OCI-LY3 (cell line): ENCODE results near the gene RBP4.

ENCODE experiments used
- H2AFZ ChIP-seq: fragments of 200-600, 300-600 bp; shearing (Covaris generic); 2 replicates; pipeline ENCODE4 v1.6.0; 2014; ENCODE audit warnings: antibody characterized with exemption, low read depth, low read length
- H3K27ac ChIP-seq: fragments of 200-600, 300-600 bp; sonication (generic); 2 replicates; pipeline ENCODE4 v1.5.1; 2014; ENCODE audit warnings: mild to moderate bottlenecking, low read length, moderate library complexity, mixed read lengths
- H3K27me3 ChIP-seq: fragments of 200-600, 300-600 bp; sonication (generic); 2 replicates; pipeline ENCODE4 v1.6.1; 2014; ENCODE audit warnings: low read depth, low read length, mixed read lengths
- H3K36me3 ChIP-seq: fragments of 200-600, 300-600 bp; sonication (generic); replicated peaks from 2 replicates; pipeline ENCODE3; 2014; ENCODE audit warnings: low read depth, low read length, mixed read lengths
- H3K4me1 ChIP-seq: fragments of 300-600, 200-600 bp; sonication (generic); 2 replicates; pipeline ENCODE4 v1.6.1; 2014; ENCODE audit warnings: low read length, mixed read lengths
- H3K4me2 ChIP-seq: fragments of 200-600, 300-600 bp; sonication (generic); 2 replicates; pipeline ENCODE4 v1.6.1; 2014; ENCODE audit warnings: low read length, mixed read lengths
- H3K4me3 ChIP-seq: fragments of 300-600, 200-600 bp; sonication (generic); 2 replicates; pipeline ENCODE4 v1.5.1; 2014; ENCODE audit warnings: antibody characterized with exemption, mild to moderate bottlenecking, low read length, moderate library complexity
- H3K79me2 ChIP-seq: fragments of 300-600, 200-600 bp; shearing (Covaris generic); 2 replicates; pipeline ENCODE4 v1.6.1; 2014; ENCODE audit warnings: mild to moderate bottlenecking, low read length, mixed read lengths
- H3K9ac ChIP-seq: fragments of 300-600, 200-600 bp; shearing (Covaris generic); 2 replicates; pipeline ENCODE4 v1.6.0; 2014; ENCODE audit warnings: mild to moderate bottlenecking, low read length, moderate library complexity
- H3K9me3 ChIP-seq: fragments of 200-600, 300-600 bp; shearing (Covaris generic); 2 replicates; pipeline ENCODE4 v1.6.1; 2014; ENCODE audit warnings: low read length, mixed read lengths; ENCODE audit not compliant: insufficient read depth
- H4K20me1 ChIP-seq: fragments of 200-600, 300-600 bp; sonication (generic); 2 replicates; pipeline ENCODE4 v1.6.1; 2016; ENCODE audit warnings: low read length, mixed read lengths; ENCODE audit not compliant: insufficient read depth
- EZH2phosphoT487 ChIP-seq: fragments of 200-600 bp; shearing (Covaris generic); IDR thresholded peaks from 2 replicates; pipeline ENCODE4 v1.6.1; 2018; ENCODE audit warnings: antibody characterized with exemption, mixed run types, low read depth
- TF ChIP-seq, protein P1 (sequence below): fragments of 200-600, 300-600 bp; sonication (generic); IDR thresholded peaks from 2 replicates; pipeline ENCODE4 v1.5.1; 2014; ENCODE audit warnings: antibody characterized with exemption, low read length, low read depth

Gene RBP4

DNA sequence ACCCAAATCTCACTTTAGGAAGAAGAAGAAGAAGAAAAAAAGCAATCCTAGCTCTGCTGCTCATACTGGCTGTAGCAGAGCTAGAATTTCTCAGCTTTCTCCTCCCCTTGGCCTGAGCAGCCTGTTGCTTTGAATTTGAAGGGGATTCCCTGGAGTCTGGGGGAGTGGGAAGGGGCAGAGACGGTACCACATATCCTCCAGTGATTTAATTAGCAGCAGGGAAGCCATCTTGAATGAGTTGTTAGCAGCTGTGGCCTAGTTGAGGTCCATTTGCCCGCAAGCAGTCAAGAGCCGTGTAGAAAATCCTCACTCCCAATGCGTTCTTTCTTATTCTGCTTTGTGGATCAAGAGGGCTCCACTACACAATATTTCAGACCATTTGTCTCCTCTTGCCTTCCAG lies 27.8 kb upstream of the RBP4 start:
- H2AFZ ChIP-seq = no peak overlapping the region
- H3K9ac ChIP-seq = no peak overlapping the region
- no peak overlapping the region for H3K4me3 ChIP-seq
- H4K20me1 ChIP-seq = no peaks in the 10 kb centered on the region
- H3K27me3 ChIP-seq = no peaks in the 10 kb centered on the region
- no peak overlapping the region for H3K27ac ChIP-seq
- TF ChIP-seq EZH2phosphoT487 = no peak
- TF ChIP-seq, protein P1, sequence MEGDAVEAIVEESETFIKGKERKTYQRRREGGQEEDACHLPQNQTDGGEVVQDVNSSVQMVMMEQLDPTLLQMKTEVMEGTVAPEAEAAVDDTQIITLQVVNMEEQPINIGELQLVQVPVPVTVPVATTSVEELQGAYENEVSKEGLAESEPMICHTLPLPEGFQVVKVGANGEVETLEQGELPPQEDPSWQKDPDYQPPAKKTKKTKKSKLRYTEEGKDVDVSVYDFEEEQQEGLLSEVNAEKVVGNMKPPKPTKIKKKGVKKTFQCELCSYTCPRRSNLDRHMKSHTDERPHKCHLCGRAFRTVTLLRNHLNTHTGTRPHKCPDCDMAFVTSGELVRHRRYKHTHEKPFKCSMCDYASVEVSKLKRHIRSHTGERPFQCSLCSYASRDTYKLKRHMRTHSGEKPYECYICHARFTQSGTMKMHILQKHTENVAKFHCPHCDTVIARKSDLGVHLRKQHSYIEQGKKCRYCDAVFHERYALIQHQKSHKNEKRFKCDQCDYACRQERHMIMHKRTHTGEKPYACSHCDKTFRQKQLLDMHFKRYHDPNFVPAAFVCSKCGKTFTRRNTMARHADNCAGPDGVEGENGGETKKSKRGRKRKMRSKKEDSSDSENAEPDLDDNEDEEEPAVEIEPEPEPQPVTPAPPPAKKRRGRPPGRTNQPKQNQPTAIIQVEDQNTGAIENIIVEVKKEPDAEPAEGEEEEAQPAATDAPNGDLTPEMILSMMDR = no peak
- H3K36me3 ChIP-seq = no peaks in the 10 kb centered on the region
- H3K9me3 ChIP-seq = no peaks in the 10 kb centered on the region
- no peaks in the 10 kb centered on the region for H3K79me2 ChIP-seq
- no peak overlapping the region for H3K4me2 ChIP-seq
- H3K4me1 ChIP-seq = no peaks in the 10 kb centered on the region

DNA sequence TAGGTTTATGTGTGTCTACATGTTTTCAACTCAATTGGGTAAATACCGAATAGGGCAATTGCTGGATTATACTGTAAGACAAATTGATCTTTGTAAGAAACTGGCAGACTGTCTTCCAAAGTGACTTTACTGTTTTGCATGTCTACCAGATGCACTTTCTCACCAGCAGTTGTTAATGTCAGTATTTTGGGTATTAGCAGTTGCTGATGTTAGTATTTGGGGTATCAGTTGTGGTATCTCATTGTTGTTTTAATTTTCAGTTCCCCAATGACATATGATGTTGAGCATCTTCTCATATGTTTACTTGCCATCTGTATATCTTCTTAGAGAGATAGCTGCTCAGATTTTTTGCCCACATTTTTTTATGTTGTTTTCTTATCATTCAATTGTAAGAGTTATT lies 21.9 kb upstream of the RBP4 start:
- Histone ChIP-seq H3K27me3 (no peaks in the 10 kb centered on the region), H3K4me2 (no peak overlapping the region), H3K4me1 (no peaks in the 10 kb centered on the region), H3K27ac (no peak overlapping the region), H3K36me3 (no peaks in the 10 kb centered on the region), H4K20me1 (no peaks in the 10 kb centered on the region), H3K79me2 (no peaks in the 10 kb centered on the region), H3K9ac (no peak overlapping the region), H3K9me3 (no peaks in the 10 kb centered on the region), H2AFZ (no peak overlapping the region), H3K4me3 (no peak overlapping the region)
- TF ChIP-seq, protein P1 = no peak
- TF ChIP-seq EZH2phosphoT487 = no peak

DNA sequence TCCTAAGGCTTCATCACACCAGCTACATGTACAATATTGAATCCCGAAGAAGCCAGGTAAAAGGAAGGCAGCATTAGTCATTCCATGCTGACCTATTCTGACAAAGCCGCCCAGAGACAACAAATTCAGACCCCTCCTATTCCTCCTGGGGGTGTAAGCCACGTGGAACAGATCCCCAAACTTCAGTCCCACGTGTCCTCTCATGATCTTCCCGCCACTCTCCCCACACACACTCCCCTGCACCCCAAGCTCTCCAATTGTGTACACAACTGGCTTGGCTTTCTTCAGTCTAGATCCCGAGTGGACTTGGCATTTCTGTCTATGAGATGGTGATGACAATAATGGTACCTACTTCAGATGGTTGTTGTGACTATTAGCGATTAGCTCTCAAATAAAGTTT lies 19.9 kb upstream of the RBP4 start:
- H3K36me3 ChIP-seq = no peaks in the 10 kb centered on the region
- no peaks in the 10 kb centered on the region for H3K79me2 ChIP-seq
- H3K27me3 ChIP-seq = no peaks in the 10 kb centered on the region
- H3K4me1 ChIP-seq = no peaks in the 10 kb centered on the region
- no peak overlapping the region for H3K4me3 ChIP-seq
- no peak overlapping the region for H3K4me2 ChIP-seq
- H3K27ac ChIP-seq = no peak overlapping the region
- no peak overlapping the region for H3K9ac ChIP-seq
- no peak overlapping the region for H2AFZ ChIP-seq
- no peak for TF ChIP-seq EZH2phosphoT487
- TF ChIP-seq, protein P1 = no peak
- no peaks in the 10 kb centered on the region for H4K20me1 ChIP-seq
- no peaks in the 10 kb centered on the region for H3K9me3 ChIP-seq

DNA sequence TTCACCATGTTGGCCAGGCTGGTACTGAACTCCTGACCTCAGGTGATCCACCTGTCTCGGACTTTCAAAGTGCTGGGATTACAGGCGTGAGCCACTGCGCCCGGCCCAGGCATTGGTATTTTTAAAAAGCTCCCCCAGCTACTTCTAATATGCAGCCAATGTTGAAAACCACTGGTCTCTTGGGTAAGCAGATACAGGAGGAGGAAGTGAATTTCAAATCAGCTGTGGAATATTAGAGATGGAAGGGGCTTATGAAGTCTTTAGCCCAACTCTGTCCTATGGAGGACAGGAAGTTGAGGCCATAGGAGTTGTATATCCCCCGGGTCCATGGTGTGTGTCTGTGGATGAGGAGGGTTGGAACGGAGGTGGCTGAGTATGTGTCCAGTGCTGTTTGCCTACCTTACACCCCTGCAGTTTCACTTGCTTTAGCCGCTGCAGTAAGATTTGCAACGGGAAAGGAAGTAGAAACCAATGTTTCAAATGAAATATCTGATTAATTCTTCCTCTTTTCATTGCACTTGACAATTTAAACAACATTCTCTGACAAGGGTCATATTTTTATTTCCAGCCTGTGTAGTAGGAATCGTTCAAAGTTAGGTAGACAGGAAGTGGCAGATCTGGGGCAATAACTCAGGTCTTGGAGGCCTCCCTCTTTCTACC lies 14.7 kb upstream of the RBP4 start:
- Histone ChIP-seq H3K79me2 (no peaks in the 10 kb centered on the region), H3K4me3 (no peak overlapping the region), H3K36me3 (no peaks in the 10 kb centered on the region), H3K9ac (no peak overlapping the region), H3K9me3 (no peaks in the 10 kb centered on the region), H3K27ac (no peak overlapping the region), H3K4me2 (no peak overlapping the region), H3K27me3 (no peaks in the 10 kb centered on the region), H2AFZ (peak overlapping the region; percentile 39; the same call in 1 of the 2 replicates), H3K4me1 (no peaks in the 10 kb centered on the region), H4K20me1 (no peaks in the 10 kb centered on the region)
- no peak for TF ChIP-seq EZH2phosphoT487
- TF ChIP-seq, protein P1 = no peak
